ENCODE measurements around the gene ZNF436.

- TF ChIP-seq SIN3A (conservative IDR thresholded peaks at IDR 0.05 in 1 of 2, IDR thresholded peaks at IDR 0.05 in 1 of 2; ENCODE audit: low read depth in 1 of 2, low read length in 2 of 2), result no peak
- TF ChIP-seq CTCF (IDR thresholded peaks at IDR 0.05; ENCODE audit: control extremely low read depth in 1 of 3, insufficient read depth in 1 of 3, low read depth in 1 of 3, low read length in 3 of 3), result no peak
- TF ChIP-seq CTBP2 (IDR thresholded peaks at IDR 0.05; ENCODE audit: borderline replicate concordance, insufficient read depth, insufficient read length, low read length), result no peak
- no peak for TF ChIP-seq YY1 (IDR thresholded peaks at IDR 0.05; ENCODE audit: low read depth, low read length)
- no peak for TF ChIP-seq GTF2F1 (IDR thresholded peaks at IDR 0.05; ENCODE audit: borderline replicate concordance, low read depth, low read length)
- TF ChIP-seq POLR2A (IDR thresholded peaks at IDR 0.05; ENCODE audit: control extremely low read depth in 1 of 2, low read depth in 2 of 2, low read length in 2 of 2), result no peak
- no peak for TF ChIP-seq USF2 (IDR thresholded peaks at IDR 0.05; ENCODE audit: low read length)
- no peak for TF ChIP-seq TAF1 (IDR thresholded peaks at IDR 0.05; ENCODE audit: low read depth, low read length)
- TF ChIP-seq RAD21 (IDR thresholded peaks at IDR 0.05 in 1 of 2, conservative IDR thresholded peaks at IDR 0.05 in 1 of 2; ENCODE audit: low read depth in 2 of 2, low read length in 2 of 2), result no peak
- TF ChIP-seq EZH2 (IDR thresholded peaks at IDR 0.05; ENCODE audit: low read depth, low read length, severe bottlenecking), result no peak
- no peak for TF ChIP-seq CBX8 (IDR thresholded peaks at IDR 0.05; ENCODE audit: borderline replicate concordance, low read depth, low read length)
These were observed 7.4 kb downstream of the ZNF436 start for GRCh38 chr1:23362218-23362713.
